Cardiac muscle cell (in vitro differentiated cells and primary cell): ENCODE data around the gene NPLOC4. TPM values are rescaled to one million over a fixed set of nuclear protein-coding genes. Genes with fewer than 3 reads are reported as not detected.

Source experiments
- DNase-seq, 2 donors: peaks; one replicate each; pipeline versions ENCODE4 v3.0.0 to v3.0.0-alpha.2; 2010 to 2017; ENCODE audit warnings: low read depth in 1 of 2, low spot score in 1 of 2
- H3K27ac ChIP-seq: fragments of 200-600 bp; sonication (generic); 2 replicates; pipeline ENCODE4 v1.5.1; 2016
- H3K27me3 ChIP-seq: fragments of 200-600 bp; sonication (generic); 2 replicates; pipeline ENCODE4 v1.6.0; 2016; ENCODE audit warnings: control low read depth
- H3K36me3 ChIP-seq: fragments of 200-600 bp; sonication (generic); 2 replicates; pipeline ENCODE4 v1.5.1; 2016; ENCODE audit warnings: control low read depth
- H3K4me1 ChIP-seq: fragments of 200-600 bp; sonication (generic); 2 replicates; pipeline ENCODE4 v1.8.1; 2017; ENCODE audit warnings: low read depth, mild to moderate bottlenecking, mixed run types
- H3K4me3 ChIP-seq: fragments of 200-600 bp; sonication (generic); 2 replicates; pipeline ENCODE4 v1.5.1; 2016; ENCODE audit warnings: mild to moderate bottlenecking
- H3K9me3 ChIP-seq: fragments of 200-600 bp; sonication (generic); 2 replicates; pipeline ENCODE4 v1.5.1; 2017; ENCODE audit warnings: low read depth, mild to moderate bottlenecking, control low read depth
- CTCF ChIP-seq: IDR thresholded peaks from 2 replicates; pipeline ENCODE4 v1.5.1; 2012; ENCODE audit warnings: low read depth, mild to moderate bottlenecking, low read length
- polyA plus RNA-seq: library from polyadenylated mRNA; unstranded; fragments of >200 nt; fragmentation: Nextera tagmentation; extraction: Ambion mirVana; gene quantifications from 2 replicates; pipeline ENCODE4 v1.2.1, GENCODE V29; 2016
- total RNA-seq: library from RNA; depleted of rRNA; stranded (reverse); fragments of >200 nt; gene quantifications from 2 replicates; pipeline ENCODE4 v1.2.3, GENCODE V29; 2016

NPLOC4 gene
- total and polyA plus RNA-seq, 2 experiments from 2014 or later, result 51.5 to 53.8 TPM

GRCh38 chr17:81511554-81511803 is 125.4 kb downstream of the NPLOC4 start:
- H3K36me3 ChIP-seq, result peaks cover 35% of the 10 kb centered on the region
- H3K9me3 ChIP-seq, result no peaks in the 10 kb centered on the region
- H3K4me1 ChIP-seq, result peaks cover 20% of the 10 kb centered on the region
- TF ChIP-seq CTCF, result no peak
- peak overlapping the region; percentile 100 for H3K4me3 ChIP-seq
- DNase-seq, result peak in 1 of 2 donors; percentile 40
- no peaks in the 10 kb centered on the region for H3K27me3 ChIP-seq
- peak overlapping the region; percentile 100 for H3K27ac ChIP-seq

- Histone ChIP-seq H3K9me3 (no peaks in the 10 kb centered on the region), H3K4me1 (peaks cover 15% of the 10 kb centered on the region), H3K4me3 (peak overlapping the region; percentile 100), H3K27ac (peak overlapping the region; percentile 100), H3K36me3 (peaks cover 35% of the 10 kb centered on the region), H3K27me3 (no peaks in the 10 kb centered on the region)
- TF ChIP-seq CTCF, result no peak
- peak; percentile 55 to 64 for DNase-seq
Observed at GRCh38 chr17:81510785-81511553, 125.9 kb downstream of the NPLOC4 start.

GRCh38 chr17:81509972-81510784 is 126.7 kb downstream of the NPLOC4 start:
- Histone ChIP-seq H3K4me3 (peak overlapping the region; percentile 100), H3K27me3 (no peaks in the 10 kb centered on the region), H3K27ac (peak overlapping the region; percentile 100), H3K9me3 (no peaks in the 10 kb centered on the region), H3K36me3 (peaks cover 35% of the 10 kb centered on the region), H3K4me1 (peaks cover 9% of the 10 kb centered on the region)
- peak; percentile 43 to 49 for DNase-seq
- TF ChIP-seq CTCF, result no peak

- H3K27me3 ChIP-seq, result no peaks in the 10 kb centered on the region
- H3K4me3 ChIP-seq, result peak overlapping the region; percentile 100
- DNase-seq, result peak; percentile 59 to 61
- peaks cover 35% of the 10 kb centered on the region for H3K36me3 ChIP-seq
- H3K4me1 ChIP-seq, result peaks cover 9% of the 10 kb centered on the region
- TF ChIP-seq CTCF, result no peak
- H3K27ac ChIP-seq, result peak overlapping the region; percentile 100
- H3K9me3 ChIP-seq, result no peaks in the 10 kb centered on the region
Observed at GRCh38 chr17:81509207-81509971, 127.5 kb downstream of the NPLOC4 start.

GRCh38 chr17:81508639-81509206 is 128.2 kb downstream of the NPLOC4 start:
- H3K36me3 ChIP-seq, result peaks cover 35% of the 10 kb centered on the region
- H3K9me3 ChIP-seq, result no peaks in the 10 kb centered on the region
- peak; percentile 66 to 77 for DNase-seq
- H3K27ac ChIP-seq, result peak overlapping the region; percentile 100
- peak overlapping the region; percentile 100 for H3K4me3 ChIP-seq
- TF ChIP-seq CTCF, result no peak
- H3K27me3 ChIP-seq, result no peaks in the 10 kb centered on the region
- peaks cover 9% of the 10 kb centered on the region for H3K4me1 ChIP-seq
